GM18511 (cell line): Measurements from ENCODE around the gene CCHCR1.

ENCODE experiments used
- ATAC-seq: cut with Tn5 transposase; IDR thresholded peaks from one replicate; pipeline ENCODE4 v1.9.1; 2021; ENCODE audit warnings: mild to moderate bottlenecking, moderate library complexity; ENCODE audit not compliant: unreplicated experiment

Gene CCHCR1

DNA sequence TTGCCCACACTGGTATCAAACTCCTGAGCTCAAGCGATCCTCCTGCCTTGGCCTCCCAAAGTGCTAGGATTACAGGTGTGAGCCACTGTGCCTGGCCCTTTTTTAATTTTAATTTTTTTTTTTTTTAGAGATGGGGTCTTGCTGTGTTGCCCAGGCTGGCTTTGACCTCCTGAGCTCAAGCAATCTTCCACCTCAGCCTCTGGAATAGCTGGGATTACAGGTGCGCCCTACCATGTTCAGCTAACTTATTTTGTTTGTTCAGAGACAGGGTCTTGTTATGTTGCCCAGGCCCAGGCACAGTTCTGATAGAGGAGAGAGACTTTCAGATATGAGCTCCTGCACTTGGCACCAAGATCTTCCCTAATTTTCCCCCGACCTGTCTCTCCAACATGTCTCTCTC, 26.9 kb downstream of the CCHCR1 start:
- ATAC-seq, result no peak

DNA sequence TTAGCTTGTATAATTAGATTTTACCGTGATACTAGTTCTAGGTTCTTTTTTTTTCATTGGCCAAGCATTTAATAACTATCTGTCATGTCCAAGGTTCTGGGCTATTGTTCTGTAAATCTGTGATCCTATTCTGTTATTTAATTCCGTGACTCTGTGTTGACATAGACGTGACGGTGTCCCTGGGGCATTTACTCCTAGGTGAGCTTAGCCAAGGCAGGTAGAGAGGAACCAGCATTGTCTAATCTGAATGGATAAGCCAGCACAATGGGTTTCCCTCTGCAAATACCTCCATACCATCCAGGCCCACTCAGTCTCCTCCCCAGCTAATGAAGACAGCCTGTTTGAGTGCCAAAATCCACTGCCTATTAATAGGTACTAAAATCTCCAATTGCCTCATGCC, 28.5 kb downstream of the CCHCR1 start:
- ATAC-seq, result no peak

DNA sequence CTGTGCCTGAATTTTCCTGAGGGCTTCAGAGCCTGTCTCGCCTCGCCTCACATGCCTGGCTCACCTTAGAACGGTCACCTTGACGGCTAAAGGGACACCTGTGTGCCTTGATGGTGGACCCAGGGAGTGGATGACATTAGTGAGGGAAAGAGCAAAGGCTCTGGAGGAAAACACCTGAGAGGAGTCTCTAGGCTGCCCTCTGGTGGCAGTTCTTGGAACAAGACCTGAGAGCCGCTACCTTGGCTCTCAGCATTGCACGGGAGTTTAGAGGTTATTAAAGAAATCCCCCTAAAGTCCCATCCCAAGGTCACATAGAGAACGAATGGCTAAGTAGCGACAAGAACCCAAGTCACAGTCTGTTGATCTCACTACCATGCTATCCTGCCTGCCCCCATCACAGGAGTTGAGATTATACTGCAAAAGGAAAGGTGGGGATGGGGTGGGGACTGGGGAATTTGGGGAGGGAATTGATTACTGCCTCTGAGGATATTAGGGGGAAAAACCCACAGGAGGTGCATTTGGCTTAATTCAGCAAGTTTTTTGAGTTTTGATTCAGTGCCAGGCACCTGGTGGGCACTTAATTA, 29.4 kb downstream of the CCHCR1 start:
- no peak for ATAC-seq

DNA sequence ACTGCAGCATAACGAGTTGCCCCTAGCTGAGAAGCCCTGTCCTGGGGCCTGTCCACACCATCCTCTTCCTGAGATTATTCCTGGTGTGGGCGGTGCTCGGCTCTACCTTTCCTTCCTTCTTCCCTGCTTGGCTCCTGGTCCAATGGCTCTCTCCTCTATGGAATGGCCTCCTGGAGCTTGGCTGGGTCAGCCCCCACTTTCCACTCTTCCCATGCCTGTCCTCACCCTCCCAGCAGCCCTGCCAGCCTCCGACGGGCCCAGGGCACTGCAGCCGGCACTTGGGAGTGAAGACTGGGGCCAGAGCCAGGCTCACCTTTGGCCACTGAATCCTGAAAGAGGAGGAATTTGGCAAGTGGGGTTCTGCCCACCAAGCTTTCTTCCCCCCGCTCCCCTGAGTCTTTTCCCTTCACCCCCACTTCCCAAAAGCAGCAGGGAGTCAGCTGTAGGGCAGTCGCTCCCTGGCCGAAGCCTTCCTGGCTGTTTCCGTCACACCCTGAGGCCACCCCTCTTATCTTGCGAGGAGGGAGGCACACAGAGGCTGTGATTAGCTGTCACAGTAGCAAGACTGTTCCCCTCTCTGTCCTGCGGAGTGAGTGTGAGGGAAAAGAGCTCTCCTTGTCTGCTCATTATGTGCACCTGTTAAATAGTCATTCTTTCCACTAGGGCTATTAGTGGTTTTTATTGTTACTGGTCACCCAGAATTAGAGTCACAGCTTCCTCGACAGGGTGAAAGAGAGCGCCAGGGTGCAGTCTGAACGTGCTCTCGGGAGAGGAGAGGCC, 31.0 kb downstream of the CCHCR1 start:
- ATAC-seq, result no peak

DNA sequence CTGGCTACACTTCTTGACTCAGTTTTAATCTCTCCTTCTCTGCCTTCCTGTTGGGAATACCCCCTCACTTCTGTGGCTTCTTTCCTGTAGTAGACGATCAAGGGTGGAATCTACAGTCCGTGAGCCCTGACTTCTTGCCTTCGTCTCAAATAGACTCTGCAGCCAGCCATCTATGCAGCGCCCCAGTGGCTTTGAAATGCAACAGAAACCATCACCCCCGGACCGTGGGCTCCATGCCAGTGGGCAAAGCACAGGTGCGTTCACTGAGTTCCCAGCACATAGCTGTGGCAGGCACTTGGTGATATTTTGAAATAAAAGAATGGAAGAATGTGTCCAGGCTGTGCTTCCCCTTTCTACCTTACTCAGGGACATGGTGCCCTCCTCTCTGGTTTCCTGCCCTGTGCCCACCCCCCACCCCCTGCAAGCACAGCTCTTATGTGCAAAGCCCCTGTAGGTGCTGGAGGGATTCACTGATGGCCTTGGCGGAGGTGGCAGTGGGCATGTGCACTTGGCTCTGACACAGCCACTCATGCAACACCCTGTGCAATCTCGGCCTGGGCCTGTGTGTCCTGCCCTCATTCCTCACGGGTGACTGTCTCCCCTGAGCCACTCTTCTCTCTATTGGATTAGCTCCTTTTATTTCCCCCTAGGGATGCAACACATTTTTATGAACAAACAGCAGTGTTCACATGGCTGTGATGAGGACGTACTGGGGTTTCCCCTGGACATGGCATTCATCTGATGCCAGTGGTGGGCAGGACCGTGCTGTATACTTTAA, 31.8 kb downstream of the CCHCR1 start:
- ATAC-seq, result no peak

DNA sequence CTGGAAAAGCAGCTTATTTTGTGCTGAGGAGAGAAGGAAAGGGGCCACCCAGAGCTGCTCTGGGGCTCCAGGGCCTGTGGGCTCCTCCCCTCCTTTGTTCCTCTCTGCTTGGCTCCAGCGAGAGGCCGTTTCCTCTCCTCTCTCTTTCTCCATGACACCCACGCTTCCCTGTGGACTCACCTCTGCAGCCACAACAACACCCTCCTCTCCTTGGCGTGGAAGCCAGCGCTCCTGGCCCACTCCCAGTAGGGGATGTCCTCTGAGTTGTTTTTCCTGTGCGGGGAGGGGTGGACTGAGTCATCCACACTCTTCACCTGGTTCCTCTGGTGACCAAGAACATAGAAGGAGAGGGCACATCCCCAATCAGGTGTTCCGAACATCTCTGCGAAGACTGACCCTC, 32.4 kb downstream of the CCHCR1 start:
- ATAC-seq, result no peak

DNA sequence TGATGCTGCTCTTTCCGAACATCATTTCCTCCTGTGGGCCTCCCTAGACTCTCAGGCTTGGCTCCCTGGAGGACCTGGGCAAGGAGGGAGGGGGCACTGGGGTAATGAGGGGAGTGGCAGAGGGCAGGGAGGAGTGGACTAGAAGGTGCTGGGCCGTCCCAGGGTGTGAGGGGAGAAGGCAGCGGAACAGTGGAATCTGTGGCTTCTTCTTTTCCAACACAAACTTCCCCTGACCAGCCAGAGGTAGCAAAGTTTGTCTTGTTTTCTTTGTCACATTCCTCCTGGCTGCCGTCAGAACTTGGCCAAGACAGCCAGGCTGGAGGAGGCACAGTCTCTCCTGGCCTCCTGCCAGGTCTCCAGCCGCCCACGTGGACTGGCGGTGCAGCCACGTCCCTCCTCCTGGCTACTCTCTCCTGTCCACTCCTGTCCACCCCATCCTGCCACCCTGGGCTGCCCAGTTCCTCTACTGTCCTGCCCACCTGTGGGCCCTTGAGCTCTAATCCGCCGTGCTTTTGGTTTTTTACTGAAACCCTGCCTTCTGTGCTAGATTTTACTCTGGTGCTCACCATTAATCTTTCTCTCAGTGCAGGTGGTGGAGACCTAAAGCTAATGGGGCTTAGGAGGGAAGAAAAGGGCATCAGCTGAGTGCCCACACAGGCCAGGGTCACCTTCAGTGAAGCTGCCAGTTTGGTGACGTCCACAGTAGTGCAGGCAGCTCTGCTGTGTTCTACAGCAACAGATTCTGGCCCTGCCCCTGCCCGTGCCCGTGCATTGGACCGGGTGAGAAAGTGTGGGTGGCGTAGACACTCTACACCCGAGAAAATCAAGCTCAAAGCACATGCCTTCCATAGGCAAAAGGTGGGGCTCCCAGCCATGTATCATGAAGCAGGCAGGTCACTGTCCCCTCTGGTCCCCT, 34.6 kb downstream of the CCHCR1 start:
- ATAC-seq, result no peak

DNA sequence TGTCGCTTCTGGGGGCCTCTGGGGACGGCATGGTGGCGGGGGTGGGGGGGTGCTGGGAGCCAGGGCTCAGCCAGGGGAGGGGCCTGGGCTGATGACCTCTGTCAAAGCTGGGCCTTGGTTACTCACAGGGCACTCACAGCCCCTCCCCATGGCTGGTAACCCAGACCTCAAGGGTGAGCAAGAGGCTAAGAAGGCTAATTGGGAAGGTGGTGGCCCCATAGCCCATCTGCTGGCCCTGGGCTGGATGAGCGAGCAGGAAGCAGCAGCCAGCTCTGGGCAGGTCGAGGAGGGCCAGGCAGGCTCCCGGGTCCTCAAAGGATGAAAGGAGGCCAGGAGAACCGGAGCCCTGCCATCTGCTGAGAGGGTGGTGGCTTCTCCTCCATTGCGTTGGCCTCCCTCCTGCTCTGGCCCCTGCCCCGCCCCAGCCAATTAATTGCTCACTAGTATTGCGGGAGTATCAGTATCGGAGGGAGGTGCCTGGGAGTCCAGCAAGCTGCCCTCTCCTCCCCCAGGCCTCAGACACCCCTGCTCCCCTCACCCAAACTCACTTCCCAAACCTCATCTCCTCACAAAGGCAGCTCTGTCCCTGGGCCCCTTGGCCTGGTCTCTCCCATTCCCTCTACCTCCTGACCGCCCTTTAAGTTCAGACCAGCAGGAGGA, 36.3 kb downstream of the CCHCR1 start:
- no peak for ATAC-seq

DNA sequence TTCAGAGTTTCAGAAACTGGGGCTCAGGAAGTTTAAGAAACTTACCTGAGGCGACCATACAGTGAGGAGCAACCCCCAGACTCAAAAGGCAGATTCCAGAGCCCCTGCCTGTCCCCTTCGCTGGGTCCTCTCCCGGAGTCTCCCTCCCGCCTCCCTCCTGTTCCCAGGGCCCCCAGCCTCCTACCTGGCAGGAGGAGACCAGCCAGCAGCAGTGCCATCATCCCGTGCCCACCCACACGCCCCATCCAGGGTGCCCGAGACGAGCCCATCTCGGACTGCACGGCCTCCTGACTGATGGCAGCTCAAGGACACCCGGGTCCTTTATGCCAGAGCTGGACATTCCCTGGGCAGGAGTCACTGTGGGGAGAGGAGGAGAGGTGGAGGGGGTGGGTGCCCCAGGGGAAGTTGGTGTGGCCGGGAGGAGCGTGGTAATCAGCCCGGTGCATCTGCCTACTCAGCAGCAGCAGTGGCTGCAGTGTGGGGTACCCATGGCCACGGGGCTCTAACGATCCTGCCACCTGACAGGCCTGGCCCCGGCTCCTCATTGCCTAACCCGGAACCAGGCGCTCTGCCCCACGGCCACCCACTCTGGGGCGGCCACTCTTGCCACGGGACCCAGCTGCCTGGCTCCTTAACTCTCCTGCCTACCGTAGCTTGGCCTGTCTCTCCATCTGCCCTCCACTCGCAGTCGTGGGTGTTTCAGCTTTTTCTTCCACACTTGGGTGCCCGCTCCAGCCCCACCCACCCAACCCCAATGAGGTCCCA, 37.3 kb downstream of the CCHCR1 start, which contains the start of gene CDSN:
CDSN (minus strand) TSS at position 296 of the 765 bp plus-strand sequence; CDS start at position 269, 27 bp downstream.
- no peak for ATAC-seq

DNA sequence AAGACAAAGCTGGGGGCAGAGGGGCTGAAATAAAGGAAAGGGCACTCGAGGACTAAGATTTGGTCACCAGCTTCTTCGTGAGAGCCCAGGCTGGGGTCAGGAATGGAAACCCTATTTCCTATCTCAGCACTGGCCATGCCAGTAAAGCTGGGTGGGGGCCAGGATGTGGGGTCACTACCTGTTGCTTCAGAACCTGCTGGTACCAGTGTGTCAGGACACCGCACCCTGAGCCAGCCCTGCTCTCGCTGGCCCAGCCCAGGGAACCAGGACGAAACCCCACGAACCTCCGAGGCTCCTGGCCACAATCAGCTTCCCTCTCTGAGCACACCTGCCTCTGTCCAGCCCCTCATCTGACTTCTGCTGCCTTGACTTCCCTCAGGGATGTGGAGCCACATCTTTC, 39.4 kb downstream of the CCHCR1 start:
- ATAC-seq, result no peak

DNA sequence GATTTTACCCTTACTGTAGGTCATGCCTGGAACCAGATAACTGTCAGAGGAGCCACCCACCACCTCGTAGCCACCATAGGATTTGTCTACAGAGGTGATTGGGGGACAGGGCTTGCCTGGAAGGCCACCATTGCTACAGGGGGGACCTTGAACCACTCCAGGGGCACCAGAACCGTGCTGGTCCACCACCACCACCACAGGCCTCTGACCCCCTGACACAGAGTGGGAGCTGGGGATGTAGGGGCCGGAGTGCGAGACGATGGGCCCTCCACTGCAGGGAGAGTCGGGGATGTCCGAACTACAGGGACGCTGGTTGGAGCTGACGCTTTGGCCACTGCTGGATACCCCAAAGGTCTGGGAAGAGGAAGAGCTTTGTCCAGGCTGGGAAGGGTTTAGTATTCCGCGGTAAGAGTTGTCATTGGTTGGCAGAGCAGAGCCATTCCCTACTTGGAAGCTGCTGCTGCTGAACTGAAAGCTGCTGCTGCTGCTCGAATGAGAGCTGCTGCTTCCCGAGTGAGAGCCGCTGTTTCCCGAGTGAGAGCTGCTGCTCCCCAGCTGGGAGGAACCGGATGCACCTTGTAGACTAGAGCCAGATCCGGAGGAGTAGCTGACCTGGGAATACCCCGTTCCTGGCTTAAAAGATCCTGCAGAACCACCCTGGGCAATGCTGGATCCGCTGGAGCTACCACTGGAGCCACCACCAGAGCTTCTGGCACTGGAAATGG, 40.8 kb downstream of the CCHCR1 start:
- ATAC-seq, result no peak

DNA sequence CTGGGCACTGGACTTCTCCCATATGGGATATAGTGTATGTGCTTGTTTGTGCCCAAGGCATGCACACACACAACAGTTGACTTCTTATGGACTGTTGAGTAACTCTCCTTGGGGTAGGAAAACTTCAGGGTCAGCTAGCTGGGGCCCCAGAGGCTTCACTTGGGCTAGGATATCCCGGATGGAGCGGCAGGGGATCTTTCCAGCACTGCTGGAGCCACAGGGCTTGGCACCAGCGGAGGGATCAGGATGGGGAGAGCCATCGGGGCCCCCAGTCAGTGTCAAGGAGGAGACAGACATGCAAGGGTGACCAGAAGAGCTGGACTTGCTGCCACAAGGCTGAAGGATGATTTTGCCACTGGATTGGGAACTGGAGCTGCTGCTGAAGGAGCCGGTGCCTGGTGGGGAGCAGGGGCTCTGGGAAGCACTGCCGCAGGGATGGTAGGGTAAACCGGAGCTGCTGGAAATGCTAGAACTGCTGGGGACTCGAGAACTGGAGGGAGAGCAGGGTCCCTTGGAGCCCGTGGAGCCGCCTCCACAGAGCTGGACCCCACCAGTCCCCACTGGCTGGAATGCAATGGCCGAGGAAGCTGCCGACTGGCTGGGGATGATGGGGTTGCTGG, 41.6 kb downstream of the CCHCR1 start:
- no peak for ATAC-seq

DNA sequence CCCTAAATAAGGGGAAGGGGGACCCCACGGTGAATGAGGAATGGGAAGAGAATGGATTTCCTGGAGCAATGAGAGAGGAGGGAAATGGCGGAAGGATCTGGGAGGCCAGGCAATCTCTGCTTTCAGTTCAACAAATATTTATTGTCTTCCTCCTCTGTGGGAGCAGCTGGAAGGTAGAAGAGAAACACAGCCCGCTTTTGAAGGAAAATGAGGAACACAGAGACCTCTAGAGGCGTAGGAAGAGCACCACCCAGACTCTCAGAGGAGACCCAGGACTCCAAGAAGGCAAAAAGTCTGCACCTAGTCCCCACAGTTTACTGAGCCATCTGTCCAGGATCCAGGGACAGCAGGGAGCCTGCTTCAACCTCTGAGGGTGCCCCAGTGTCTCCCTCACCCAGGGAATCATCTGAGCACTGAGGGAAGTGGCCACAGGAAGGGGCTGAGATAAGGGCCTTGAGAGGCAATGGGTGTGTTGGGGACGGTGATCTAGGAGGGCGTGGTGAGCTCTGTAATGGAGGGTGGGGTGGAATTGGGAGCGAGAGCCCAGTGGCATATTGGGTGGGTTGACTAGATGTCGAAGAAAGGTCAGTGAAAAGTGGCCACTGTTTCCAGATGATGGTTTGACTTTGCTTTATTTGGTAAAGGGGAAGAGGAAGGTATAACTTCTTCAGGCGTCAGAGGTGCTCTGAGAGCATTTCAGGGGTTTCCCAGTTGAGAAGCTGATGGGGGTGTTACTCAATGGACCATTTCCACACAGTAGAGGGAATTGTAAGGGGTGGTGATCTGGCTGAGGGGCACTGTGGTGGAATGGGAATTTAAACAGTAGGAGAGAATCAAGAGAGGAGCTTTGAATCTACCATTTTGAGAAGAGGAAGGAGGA, 42.4 kb downstream of the CCHCR1 start:
- ATAC-seq, result no peak

DNA sequence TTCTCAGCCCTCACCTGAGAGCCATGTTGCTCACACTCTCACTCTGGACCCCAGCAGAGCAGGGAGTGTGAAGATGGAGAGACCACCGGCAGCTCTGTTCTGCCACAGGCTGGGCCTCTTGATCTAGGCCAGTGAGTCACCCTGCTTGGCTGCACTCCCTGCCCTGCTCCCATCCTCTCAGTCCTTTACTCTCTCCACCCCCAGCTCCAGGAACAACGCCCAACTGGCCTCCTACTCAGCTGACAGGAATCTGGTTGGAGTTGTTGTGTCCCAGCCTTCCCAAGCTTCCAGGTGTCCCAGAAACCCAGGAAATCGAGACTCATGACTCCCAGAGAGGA, 43.1 kb downstream of the CCHCR1 start, which contains the start of gene PSORS1C1:
PSORS1C1 (plus strand) TSS at position 260 of the 338 bp plus-strand sequence. CDS start 14,833 bp downstream, outside the sequence.
- ATAC-seq, result no peak

DNA sequence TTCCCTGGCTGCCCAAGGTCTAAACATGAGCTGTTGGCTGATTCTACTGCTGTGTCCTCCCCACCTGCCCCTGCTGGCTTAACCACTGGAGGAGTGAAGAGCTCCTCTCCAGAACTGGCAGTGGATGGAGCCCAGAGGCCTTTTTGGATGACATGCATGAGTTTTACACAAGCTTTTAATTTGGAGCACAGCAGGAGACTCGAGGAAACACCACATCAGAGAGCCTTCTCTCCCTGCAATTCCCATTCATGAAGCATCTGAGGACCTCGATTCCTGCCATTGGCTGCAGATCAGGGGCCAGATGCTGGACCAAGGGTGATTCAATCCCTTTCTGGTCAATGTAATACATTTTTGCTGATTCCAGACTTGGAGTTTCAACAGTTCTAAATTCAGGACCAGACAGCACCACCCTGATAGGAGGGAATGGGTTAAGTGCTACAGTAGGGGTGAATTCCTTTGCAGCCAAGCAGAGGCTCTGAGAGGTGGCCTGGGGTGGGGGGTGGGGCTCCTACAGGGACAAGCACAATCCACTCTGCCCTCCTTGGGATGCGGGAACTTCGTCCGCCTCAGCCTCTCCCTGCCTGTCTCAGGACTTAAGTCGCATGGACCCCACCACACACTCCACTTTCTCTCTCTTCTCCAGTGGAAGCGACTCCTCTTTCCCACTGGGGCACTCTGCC, 43.6 kb downstream of the CCHCR1 start:
- no peak for ATAC-seq

DNA sequence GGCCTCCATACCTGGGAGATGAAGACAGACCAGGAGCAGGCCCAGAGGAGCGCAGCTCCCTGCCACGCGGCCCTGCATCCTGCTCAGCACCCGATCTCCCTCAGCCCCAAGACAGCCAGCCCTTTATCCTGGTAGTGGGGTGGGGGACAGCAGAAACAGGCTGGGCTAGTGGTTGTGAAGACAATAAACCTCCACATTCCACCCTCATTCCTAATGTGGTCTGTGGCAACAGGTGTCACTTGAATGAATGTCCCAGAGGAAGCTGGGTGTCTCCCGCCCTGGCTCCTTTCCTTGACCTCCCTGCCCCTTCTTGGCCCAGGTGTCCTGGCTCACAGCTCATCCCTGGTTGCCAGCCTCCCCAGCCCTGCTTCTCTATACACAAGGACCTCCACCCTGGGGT, 45.1 kb downstream of the CCHCR1 start, which contains the start of gene C6orf15:
C6orf15 (minus strand) TSS at position 98 of the 400 bp plus-strand sequence; CDS start at position 78, 20 bp downstream.
- ATAC-seq, result no peak

DNA sequence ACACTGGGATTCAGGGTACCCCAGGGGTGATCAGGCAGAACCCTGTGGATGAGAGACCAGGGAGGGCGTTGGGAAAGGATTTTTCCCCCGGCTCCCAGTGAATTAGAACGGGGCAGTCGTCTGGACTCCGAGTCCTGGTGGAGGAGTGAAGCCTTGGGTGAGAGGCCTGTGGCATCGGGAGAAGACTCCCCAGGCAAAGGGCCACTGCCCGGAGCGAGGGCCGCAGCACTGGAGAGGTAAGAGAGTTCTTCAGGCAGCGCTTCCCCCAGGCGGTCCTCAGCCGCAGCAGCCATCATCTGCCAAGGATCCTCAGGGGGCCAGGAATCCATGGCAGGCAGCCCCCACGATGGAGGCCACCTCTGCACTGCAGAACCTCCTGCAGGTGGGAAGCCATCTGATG, 45.9 kb downstream of the CCHCR1 start:
- ATAC-seq, result no peak
